GM12892 (cell line): ENCODE results near the gene NTRK1.

Experiments used
- DNase-seq: peaks from one replicate; pipeline ENCODE4 v3.0.0; 2011; ENCODE audit not compliant: insufficient read length
- FAIRE-seq: peaks from 2 replicates; lab custom pipeline; 2011; peaks lifted over from hg19 to GRCh38; lab: Jason Lieb, UNC
- POLR2A ChIP-seq: IDR thresholded peaks from 2 replicates; pipeline ENCODE4 v1.6.1; 2011; ENCODE audit warnings: low read depth, low read length, control low read depth
- POLR2AphosphoS5 ChIP-seq: IDR thresholded peaks from 2 replicates; pipeline ENCODE4 v1.6.1; 2011; ENCODE audit warnings: low read depth, low read length, control low read depth
- TAF1 ChIP-seq: IDR thresholded peaks from 2 replicates; pipeline ENCODE4 v1.6.1; 2011; ENCODE audit warnings: low read depth, mild to moderate bottlenecking, control low read depth, low read length, borderline replicate concordance

Gene NTRK1

DNA sequence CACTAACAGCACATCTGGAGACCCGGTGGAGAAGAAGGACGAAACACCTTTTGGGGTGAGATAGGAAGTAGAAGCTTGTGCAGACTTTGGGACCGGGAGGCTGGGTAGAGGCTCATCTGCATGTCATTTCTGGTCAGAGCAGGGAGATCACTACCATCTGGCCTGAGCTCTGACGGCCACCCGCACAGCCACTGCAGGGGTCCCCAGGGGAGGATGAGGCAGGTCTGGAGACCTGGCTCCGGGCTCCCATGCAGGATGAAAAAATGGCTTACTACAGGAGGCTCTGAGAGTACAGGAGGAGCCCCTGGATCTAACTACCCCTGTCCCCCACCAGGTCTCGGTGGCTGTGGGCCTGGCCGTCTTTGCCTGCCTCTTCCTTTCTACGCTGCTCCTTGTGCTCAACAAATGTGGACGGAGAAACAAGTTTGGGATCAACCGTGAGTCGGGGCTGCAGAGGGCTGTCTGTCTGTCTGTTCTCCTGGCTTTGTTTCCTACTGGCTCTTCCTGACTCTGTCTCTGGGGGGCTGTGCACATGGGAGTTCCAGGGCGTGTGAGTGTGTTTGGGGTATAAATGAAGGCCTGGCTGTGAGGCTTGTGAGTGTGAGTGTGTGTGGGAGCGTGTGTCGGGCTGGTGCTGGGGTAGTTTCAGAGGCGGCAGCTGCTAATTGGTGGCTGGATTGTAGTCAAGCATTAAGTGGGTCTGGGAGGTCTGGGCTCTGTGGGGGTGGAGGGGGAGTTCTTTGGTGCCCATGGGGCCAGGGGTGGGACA, 14.1 kb downstream of the NTRK1 start:
- FAIRE-seq = no peak
- DNase-seq = no peak
- no peak for TF ChIP-seq POLR2AphosphoS5
- TF ChIP-seq TAF1 = no peak
- no peak for TF ChIP-seq POLR2A

DNA sequence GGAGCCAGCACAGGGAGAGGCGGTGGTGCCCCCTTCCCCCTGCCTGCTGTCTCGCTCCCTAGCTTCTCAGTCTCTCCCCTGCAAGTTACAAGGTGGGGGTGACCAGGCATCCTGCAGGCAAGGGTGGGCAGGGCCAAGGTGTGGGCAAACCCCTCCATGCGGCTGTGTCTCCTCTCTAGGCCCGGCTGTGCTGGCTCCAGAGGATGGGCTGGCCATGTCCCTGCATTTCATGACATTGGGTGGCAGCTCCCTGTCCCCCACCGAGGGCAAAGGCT, 14.6 kb downstream of the NTRK1 start:
- DNase-seq (no peak), FAIRE-seq (no peak)
- no peak for TF ChIP-seq TAF1
- no peak for TF ChIP-seq POLR2AphosphoS5
- no peak for TF ChIP-seq POLR2A

DNA sequence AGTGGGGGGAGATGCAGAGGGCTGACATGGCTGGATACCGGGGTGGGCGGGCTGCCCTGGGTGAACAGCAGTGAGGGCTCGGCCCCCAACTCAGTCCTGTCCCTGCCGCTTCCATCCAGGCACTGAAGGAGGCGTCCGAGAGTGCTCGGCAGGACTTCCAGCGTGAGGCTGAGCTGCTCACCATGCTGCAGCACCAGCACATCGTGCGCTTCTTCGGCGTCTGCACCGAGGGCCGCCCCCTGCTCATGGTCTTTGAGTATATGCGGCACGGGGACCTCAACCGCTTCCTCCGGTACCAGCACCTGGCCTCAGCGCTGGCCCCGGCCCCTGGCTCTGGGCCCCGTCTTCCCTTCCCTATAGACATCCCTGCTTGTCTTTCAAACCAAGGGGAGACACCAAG, 15.6 kb downstream of the NTRK1 start:
- DNase-seq (no peak), FAIRE-seq (no peak)
- TF ChIP-seq POLR2AphosphoS5 = no peak
- TF ChIP-seq POLR2A = no peak
- no peak for TF ChIP-seq TAF1

DNA sequence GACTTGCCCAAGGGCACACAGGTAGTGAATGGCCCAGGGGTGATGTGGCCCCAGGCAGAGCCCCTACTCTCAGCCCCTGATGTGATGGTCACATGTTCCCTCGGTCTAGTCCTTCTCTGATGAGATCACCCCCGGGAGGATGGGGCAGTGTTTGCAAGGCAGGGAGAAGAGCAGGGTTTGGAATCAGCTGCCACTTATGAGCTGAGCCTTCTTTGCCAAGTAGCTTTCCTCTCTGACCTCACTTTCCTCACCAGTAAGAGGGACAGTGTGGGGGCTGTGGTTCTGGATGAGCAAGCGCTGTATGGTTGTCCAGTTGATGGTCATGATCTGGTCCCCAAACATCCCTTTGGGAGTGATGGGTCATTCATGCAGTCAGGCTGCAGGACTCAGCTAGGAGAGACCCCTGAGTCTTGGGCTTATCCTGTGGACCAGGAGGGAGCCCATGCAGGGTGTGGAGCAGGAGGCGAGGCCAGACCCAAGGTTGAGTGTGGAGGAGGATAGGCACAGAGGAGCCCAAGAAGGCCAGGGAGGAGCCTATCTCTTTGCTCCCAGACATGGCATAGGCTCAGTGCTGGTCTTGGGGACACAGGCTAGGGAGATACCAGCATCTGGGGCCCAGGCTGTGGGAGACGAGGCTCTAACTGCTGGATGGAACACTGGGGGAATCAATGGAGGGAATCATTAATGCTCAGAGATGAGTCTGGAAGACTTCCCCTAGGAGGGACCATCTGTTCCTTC, 16.9 kb downstream of the NTRK1 start:
- no peak for TF ChIP-seq POLR2AphosphoS5
- no peak for TF ChIP-seq POLR2A
- no peak for TF ChIP-seq TAF1
- DNase-seq (no peak), FAIRE-seq (no peak)

DNA sequence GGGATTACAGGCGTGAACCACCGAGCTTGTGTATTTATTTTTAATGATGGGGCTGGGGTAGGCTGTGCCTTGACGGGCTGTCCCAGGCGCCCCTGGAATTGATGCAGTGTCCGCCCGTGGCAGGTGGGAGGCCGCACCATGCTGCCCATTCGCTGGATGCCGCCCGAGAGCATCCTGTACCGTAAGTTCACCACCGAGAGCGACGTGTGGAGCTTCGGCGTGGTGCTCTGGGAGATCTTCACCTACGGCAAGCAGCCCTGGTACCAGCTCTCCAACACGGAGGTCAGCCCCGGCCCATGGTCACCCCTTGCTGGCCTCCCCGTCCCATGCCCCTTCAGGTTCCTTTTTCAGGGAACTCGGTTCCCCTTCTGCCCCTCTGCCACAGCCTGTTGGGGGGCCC, 19.2 kb downstream of the NTRK1 start:
- no peak for TF ChIP-seq POLR2AphosphoS5
- TF ChIP-seq TAF1 = no peak
- TF ChIP-seq POLR2A = no peak
- FAIRE-seq (no peak), DNase-seq (no peak)

DNA sequence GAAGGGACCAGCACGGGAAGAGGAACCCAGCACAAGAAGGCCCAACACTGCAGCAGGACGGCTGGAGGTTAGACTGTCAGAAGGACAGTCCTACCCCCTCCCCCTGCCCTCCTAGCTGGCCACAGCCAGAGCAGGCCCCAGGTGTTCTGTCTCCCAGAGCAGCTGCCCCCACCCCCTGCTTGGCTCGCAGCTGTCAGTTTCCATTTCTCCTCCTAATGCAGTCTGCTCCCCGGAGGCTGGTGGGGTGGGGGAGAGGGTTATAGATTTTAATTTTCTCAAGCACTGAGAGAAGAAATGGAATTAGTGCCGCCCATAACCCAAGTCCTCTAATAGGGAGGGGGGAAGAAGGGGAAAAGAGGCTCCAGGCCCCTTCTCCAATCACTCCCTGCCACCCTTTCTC, 19.8 kb downstream of the NTRK1 start:
- FAIRE-seq (no peak), DNase-seq (no peak)
- no peak for TF ChIP-seq TAF1
- TF ChIP-seq POLR2AphosphoS5 = no peak
- no peak for TF ChIP-seq POLR2A

DNA sequence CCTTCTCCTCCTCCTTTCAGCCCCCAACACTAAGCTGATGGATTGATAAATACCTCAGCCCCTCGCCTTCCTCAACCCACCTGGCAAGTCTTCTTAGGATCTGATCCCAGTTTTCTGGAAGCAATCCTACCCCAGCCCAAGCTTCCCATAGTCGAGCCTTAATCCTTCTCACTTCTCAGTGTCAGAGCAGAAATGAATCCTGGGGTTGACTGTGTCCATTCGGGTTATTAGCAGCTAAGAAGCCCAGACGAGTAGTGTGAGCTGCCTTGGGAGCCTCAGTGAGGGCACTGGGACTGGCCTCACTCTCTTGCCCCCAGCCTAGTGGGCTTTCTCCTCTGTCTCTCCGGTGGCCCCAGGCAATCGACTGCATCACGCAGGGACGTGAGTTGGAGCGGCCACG, 20.4 kb downstream of the NTRK1 start:
- FAIRE-seq (no peak), DNase-seq (no peak)
- TF ChIP-seq POLR2AphosphoS5 = no peak
- no peak for TF ChIP-seq POLR2A
- TF ChIP-seq TAF1 = no peak

DNA sequence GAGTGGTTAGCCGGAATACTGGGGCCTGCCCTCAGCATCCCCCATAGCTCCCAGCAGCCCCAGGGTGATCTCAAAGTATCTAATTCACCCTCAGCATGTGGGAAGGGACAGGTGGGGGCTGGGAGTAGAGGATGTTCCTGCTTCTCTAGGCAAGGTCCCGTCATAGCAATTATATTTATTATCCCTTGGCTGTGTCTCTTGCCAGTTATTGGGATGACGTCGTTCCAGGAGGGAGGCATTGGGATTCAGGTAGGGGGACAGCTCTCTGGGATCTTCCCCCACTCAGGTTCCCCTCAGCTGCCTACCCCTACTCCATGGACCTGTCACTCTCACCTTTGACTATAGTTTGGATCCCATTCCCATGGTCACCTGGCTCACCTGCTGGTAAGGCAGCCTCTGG, 21.0 kb downstream of the NTRK1 start:
- FAIRE-seq (no peak), DNase-seq (no peak)
- TF ChIP-seq TAF1 (no peak), POLR2A (no peak), POLR2AphosphoS5 (no peak)

DNA sequence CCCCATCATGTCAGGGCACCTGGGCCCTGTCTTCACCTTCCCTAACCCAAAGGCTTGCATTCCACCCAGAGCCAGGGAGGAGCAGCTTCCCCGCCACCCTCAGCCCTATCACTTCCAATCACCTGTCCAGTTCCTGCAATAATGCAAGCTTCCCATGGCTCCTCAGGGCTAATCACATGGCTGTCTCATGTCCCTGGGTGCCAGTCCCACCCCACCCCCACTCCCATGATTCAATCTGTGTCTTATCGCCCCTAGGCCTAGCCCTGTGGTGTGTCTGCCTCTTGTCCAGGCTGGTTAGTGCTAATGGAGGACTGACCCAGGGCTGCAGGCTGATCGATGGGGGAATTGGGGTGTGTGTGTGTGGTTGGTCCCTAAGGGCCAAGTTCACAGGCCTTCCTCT, 21.9 kb downstream of the NTRK1 start:
- no peak for TF ChIP-seq POLR2AphosphoS5
- TF ChIP-seq POLR2A = no peak
- no peak for TF ChIP-seq TAF1
- DNase-seq (no peak), FAIRE-seq (no peak)

DNA sequence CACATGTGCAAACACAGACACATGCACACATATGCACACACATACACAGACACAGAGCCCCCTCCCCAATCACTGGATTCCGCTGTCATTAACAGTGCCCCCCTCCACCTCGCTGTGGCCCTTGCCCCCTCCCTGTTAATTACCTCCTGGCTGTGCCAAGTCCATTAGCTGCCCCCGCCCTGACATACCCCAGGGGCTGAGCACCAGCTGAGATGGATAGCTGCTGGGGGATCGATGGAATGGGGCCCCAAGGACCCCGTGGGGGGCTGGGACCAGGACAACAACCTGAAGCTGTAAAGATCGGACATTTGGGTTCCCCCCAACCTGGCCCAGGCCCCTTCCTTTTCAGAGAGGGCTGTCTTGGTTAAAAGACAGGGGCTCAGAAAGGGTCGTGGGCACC, 23.3 kb downstream of the NTRK1 start:
- no peak for TF ChIP-seq POLR2A
- TF ChIP-seq POLR2AphosphoS5 = no peak
- no peak for TF ChIP-seq TAF1
- FAIRE-seq = no peak
- no peak for DNase-seq

DNA sequence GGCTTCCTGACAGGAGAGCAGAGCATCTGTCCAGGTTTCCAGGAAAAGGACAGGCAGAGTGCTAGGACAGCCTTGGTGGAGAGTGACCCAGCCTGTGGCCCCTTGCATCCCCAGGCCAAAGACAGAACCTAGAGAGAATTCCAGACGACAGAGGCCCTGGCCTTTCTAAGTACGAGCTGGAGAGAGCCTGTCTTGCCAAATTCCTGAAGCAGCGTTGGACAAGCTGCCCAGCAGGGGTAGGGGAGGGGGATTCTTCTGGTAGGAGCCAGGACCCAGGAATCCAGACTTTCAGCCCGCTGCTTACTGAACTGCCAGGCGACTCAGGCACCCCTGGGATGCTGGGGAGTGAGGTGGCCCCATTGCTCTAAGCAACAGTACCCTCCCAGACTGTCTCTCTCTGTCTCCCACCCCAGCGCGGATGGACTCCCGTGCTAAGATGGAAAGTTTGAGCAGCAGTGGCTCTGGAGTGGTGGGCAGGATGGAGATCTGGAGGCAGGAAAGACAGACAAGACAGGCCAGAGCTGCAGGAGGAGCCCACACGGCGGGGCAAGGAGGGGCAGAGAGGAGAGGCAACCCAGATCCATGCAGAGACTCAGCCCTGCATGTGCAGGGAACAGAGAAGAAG, 24.0 kb downstream of the NTRK1 start:
- TF ChIP-seq POLR2AphosphoS5 = no peak
- no peak for TF ChIP-seq TAF1
- TF ChIP-seq POLR2A = no peak
- FAIRE-seq = no peak
- no peak for DNase-seq

DNA sequence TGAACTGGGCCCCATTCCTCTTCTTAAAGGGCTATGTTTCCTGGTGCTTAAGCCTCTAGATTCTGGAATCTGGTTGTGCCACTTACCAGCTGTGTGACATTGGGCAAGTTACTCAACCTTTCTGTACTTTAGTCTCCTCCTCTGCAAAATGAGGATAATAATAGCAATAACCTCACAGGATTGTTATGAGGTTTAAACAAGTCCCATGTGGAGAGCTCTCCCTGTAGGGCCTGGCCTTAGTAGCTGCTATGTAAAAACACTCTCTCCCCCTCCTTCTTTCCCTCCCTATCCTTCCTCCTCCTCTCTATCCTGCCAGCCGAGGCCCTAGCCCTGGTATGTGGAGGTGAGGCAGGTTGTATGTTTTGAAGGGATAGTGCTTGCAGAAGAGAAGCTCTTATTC, 24.6 kb downstream of the NTRK1 start:
- TF ChIP-seq TAF1 (no peak), POLR2A (no peak), POLR2AphosphoS5 (no peak)
- FAIRE-seq = no peak
- DNase-seq = no peak
